ENCODE measurements around the gene KIFAP3. TPM values are rescaled to one million over a fixed set of nuclear protein-coding genes. Genes with fewer than 3 reads are reported as not detected.

Gene KIFAP3
- total and polyA plus RNA-seq, 4 experiments from 2014 or later, result 16.1 to 22.2 (median 18.5) TPM

- H3K36me3 ChIP-seq (ENCODE audit: insufficient read depth, low read length), result no peaks in the 10 kb centered on the region
- no peak overlapping the region for H3K4me3 Mint-ChIP-seq
- CTCF ChIA-PET (ENCODE audit: partially characterized antibody), result interaction anchor here (1.1 kb wide), 1 partner anchor 13 kb away, joined by 3 read pairs; no protein-coding TSS in a partner anchor
- peaks cover 0 to 6% of the 10 kb centered on the region in 2 donors for H3K36me3 Mint-ChIP-seq
- no peak overlapping the region for H3K27ac ChIP-seq (ENCODE audit: low read depth, low read length)
- no peak overlapping the region for H3K27ac Mint-ChIP-seq
- intact Hi-C loops (cut with micrococcal nuclease), result no loop called here
- H3K4me1 Mint-ChIP-seq, result no peaks in the 10 kb centered on the region
- H3K9me3 ChIP-seq (ENCODE audit: control insufficient read depth in 1 of 2, low read length in 2 of 2), result no peaks in the 10 kb centered on the region
- no peaks in the 10 kb centered on the region for H3K27me3 Mint-ChIP-seq
- no peak overlapping the region for H3K4me3 ChIP-seq (ENCODE audit: low read length in 2 of 2)
- H3K27me3 ChIP-seq (ENCODE audit: insufficient read depth, low read length), result no peaks in the 10 kb centered on the region
- no peaks in the 10 kb centered on the region for H3K9me3 Mint-ChIP-seq
- no peak for DNase-seq
- POLR2A ChIA-PET (ENCODE audit: partially characterized antibody), result no interaction called here
- H3K4me1 ChIP-seq (ENCODE audit: insufficient read depth, low read length), result no peaks in the 10 kb centered on the region
These were observed 132.3 kb downstream of the KIFAP3 start for GRCh38 chr1:169941982-169942830.

- Mint-ChIP-seq H3K36me3 (no peaks in the 10 kb centered on the region), H3K27me3 (no peaks in the 10 kb centered on the region), H3K4me3 (no peak overlapping the region), H3K9me3 (no peaks in the 10 kb centered on the region), H3K27ac (no peak overlapping the region), H3K4me1 (no peaks in the 10 kb centered on the region)
- Histone ChIP-seq H3K36me3 (ENCODE audit: insufficient read depth, low read length) (no peaks in the 10 kb centered on the region), H3K4me3 (ENCODE audit: low read length in 2 of 2) (no peak overlapping the region), H3K27me3 (ENCODE audit: insufficient read depth, low read length) (no peaks in the 10 kb centered on the region), H3K9me3 (ENCODE audit: control insufficient read depth in 1 of 2, low read length in 2 of 2) (no peaks in the 10 kb centered on the region), H3K4me1 (ENCODE audit: insufficient read depth, low read length) (no peaks in the 10 kb centered on the region), H3K27ac (ENCODE audit: low read depth, low read length) (no peak overlapping the region)
- ChIA-PET CTCF (ENCODE audit: partially characterized antibody) (no interaction called here), POLR2A (ENCODE audit: partially characterized antibody) (no interaction called here)
- DNase-seq, result no peak
- intact Hi-C loops (cut with micrococcal nuclease), result no loop called here
These were observed 140.3 kb downstream of the KIFAP3 start for GRCh38 chr1:169933984-169934725.

- POLR2A ChIA-PET (ENCODE audit: partially characterized antibody), result no interaction called here
- no peak overlapping the region for H3K4me3 ChIP-seq (ENCODE audit: low read length in 2 of 2)
- H3K36me3 ChIP-seq (ENCODE audit: insufficient read depth, low read length), result no peaks in the 10 kb centered on the region
- Mint-ChIP-seq H3K9me3 (no peaks in the 10 kb centered on the region), H3K4me3 (no peak overlapping the region), H3K27ac (no peak overlapping the region), H3K4me1 (peaks cover 0 to 5% (median 3%) of the 10 kb centered on the region in 4 donors), H3K27me3 (no peaks in the 10 kb centered on the region), H3K36me3 (no peaks in the 10 kb centered on the region)
- intact Hi-C loops (cut with micrococcal nuclease), result no loop called here
- DNase-seq, result no peak
- CTCF ChIA-PET (ENCODE audit: partially characterized antibody), result no interaction called here
- H3K9me3 ChIP-seq (ENCODE audit: control insufficient read depth in 1 of 2, low read length in 2 of 2), result no peaks in the 10 kb centered on the region
- no peaks in the 10 kb centered on the region for H3K27me3 ChIP-seq (ENCODE audit: insufficient read depth, low read length)
- no peaks in the 10 kb centered on the region for H3K4me1 ChIP-seq (ENCODE audit: insufficient read depth, low read length)
- H3K27ac ChIP-seq (ENCODE audit: low read depth, low read length), result no peak overlapping the region
These were observed 142.7 kb downstream of the KIFAP3 start for GRCh38 chr1:169931795-169932231.

GRCh38 chr1:169929210-169929526 is 145.3 kb downstream of the KIFAP3 start:
- no peaks in the 10 kb centered on the region for H3K9me3 ChIP-seq (ENCODE audit: control insufficient read depth in 1 of 2, low read length in 2 of 2)
- POLR2A ChIA-PET (ENCODE audit: partially characterized antibody), result interaction anchor here (0.8 to 1.5 kb wide), 2 partner anchors 35 to 1385 kb away, joined by 3 to 14 read pairs; partner anchors contain the start of genes FMO4 and SCYL3
- H3K4me3 ChIP-seq (ENCODE audit: low read length in 2 of 2), result no peak overlapping the region
- DNase-seq, result no peak
- Mint-ChIP-seq H3K27ac (no peak overlapping the region), H3K4me1 (peaks cover 6 to 11% (median 7%) of the 10 kb centered on the region in 4 donors), H3K4me3 (no peak overlapping the region), H3K27me3 (no peaks in the 10 kb centered on the region), H3K36me3 (no peaks in the 10 kb centered on the region), H3K9me3 (no peaks in the 10 kb centered on the region)
- no peak overlapping the region for H3K27ac ChIP-seq (ENCODE audit: low read depth, low read length)
- H3K27me3 ChIP-seq (ENCODE audit: insufficient read depth, low read length), result no peaks in the 10 kb centered on the region
- intact Hi-C loops (cut with micrococcal nuclease), result loop anchor here (1.0 to 5.0 kb wide), 6 partner anchors 36 to 1383 kb away; partner anchors contain the start of genes FMO4, KIFAP3 and SCYL3
- H3K36me3 ChIP-seq (ENCODE audit: insufficient read depth, low read length), result no peaks in the 10 kb centered on the region
- CTCF ChIA-PET (ENCODE audit: partially characterized antibody), result interaction anchor here (0.9 to 3.5 kb wide), 11 partner anchors 9 to 1384 kb away, joined by 3 to 28 read pairs (median 4); partner anchors contain the start of gene FMO4
- H3K4me1 ChIP-seq (ENCODE audit: insufficient read depth, low read length), result peaks cover 9% of the 10 kb centered on the region

- Histone ChIP-seq H3K9me3 (ENCODE audit: control insufficient read depth in 1 of 2, low read length in 2 of 2) (no peaks in the 10 kb centered on the region), H3K27ac (ENCODE audit: low read depth, low read length) (no peak overlapping the region), H3K4me3 (ENCODE audit: low read length in 2 of 2) (no peak overlapping the region), H3K27me3 (ENCODE audit: insufficient read depth, low read length) (no peaks in the 10 kb centered on the region), H3K4me1 (ENCODE audit: insufficient read depth, low read length) (peaks cover 9% of the 10 kb centered on the region), H3K36me3 (ENCODE audit: insufficient read depth, low read length) (no peaks in the 10 kb centered on the region)
- peak overlapping the region in 1 of 7 donors; percentile 74 for H3K27ac Mint-ChIP-seq
- H3K27me3 Mint-ChIP-seq, result no peaks in the 10 kb centered on the region
- peak in 4 of 5 donors; percentile 45 to 58 (median 49) for DNase-seq
- peaks cover 0 to under 1% of the 10 kb centered on the region in 2 donors for H3K36me3 Mint-ChIP-seq
- POLR2A ChIA-PET (ENCODE audit: partially characterized antibody), result interaction anchor here (0.8 to 1.5 kb wide), 2 partner anchors 35 to 1385 kb away, joined by 3 to 14 read pairs; partner anchors contain the start of genes FMO4 and SCYL3
- peak overlapping the region in 1 of 8 donors; percentile 2 for H3K4me3 Mint-ChIP-seq
- peaks cover 6 to 11% (median 7%) of the 10 kb centered on the region in 4 donors for H3K4me1 Mint-ChIP-seq
- CTCF ChIA-PET (ENCODE audit: partially characterized antibody), result interaction anchor here (0.7 to 3.5 kb wide), 13 partner anchors 8 to 1384 kb away, joined by 3 to 28 read pairs (median 4); partner anchors contain the start of gene FMO4
- intact Hi-C loops (cut with micrococcal nuclease), result loop anchor here (1.0 to 5.0 kb wide), 6 partner anchors 36 to 1384 kb away; partner anchors contain the start of genes FMO4, KIFAP3 and SCYL3
- no peaks in the 10 kb centered on the region for H3K9me3 Mint-ChIP-seq
These were observed 145.9 kb downstream of the KIFAP3 start for GRCh38 chr1:169928438-169929209.

- CTCF ChIA-PET (ENCODE audit: partially characterized antibody), result interaction anchor here (1.2 to 1.4 kb wide), 2 partner anchors 11 to 1004 kb away, joined by 4 to 5 read pairs; no protein-coding TSS in a partner anchor
These were observed 148.7 kb downstream of the KIFAP3 start for GRCh38 chr1:169925505-169926482.

More at GRCh38 chr1:169925505-169926482, 148.7 kb downstream of the KIFAP3 start:
- H3K9me3 ChIP-seq (ENCODE audit: control insufficient read depth in 1 of 2, low read length in 2 of 2), result no peaks in the 10 kb centered on the region
- no peaks in the 10 kb centered on the region for H3K9me3 Mint-ChIP-seq
- no peaks in the 10 kb centered on the region for H3K36me3 ChIP-seq (ENCODE audit: insufficient read depth, low read length)
- no peak overlapping the region for H3K27ac ChIP-seq (ENCODE audit: low read depth, low read length)
- peak overlapping the region in 3 of 8 donors; percentile 26 to 39 (median 36) for H3K4me3 Mint-ChIP-seq
- H3K27ac Mint-ChIP-seq, result peak overlapping the region; percentile 34 to 88 (median 65)
- DNase-seq, result peak in 4 of 5 donors; percentile 19 to 48 (median 28)
- no peaks in the 10 kb centered on the region for H3K27me3 ChIP-seq (ENCODE audit: insufficient read depth, low read length)
- peaks cover 6 to 11% (median 7%) of the 10 kb centered on the region in 4 donors for H3K4me1 Mint-ChIP-seq
- POLR2A ChIA-PET (ENCODE audit: partially characterized antibody), result interaction anchor here (0.8 to 1.5 kb wide), 2 partner anchors 32 to 35 kb away, joined by 3 to 11 read pairs; partner anchors contain the start of gene SCYL3
- no peak overlapping the region for H3K4me3 ChIP-seq (ENCODE audit: low read length in 2 of 2)
- peaks cover 9% of the 10 kb centered on the region for H3K4me1 ChIP-seq (ENCODE audit: insufficient read depth, low read length)
- intact Hi-C loops (cut with micrococcal nuclease), result loop anchor here (5.0 kb wide), 2 partner anchors 762 to 1387 kb away; partner anchors contain the start of gene FMO4
- peaks cover 6 to 9% of the 10 kb centered on the region in 2 donors for H3K36me3 Mint-ChIP-seq
- H3K27me3 Mint-ChIP-seq, result no peaks in the 10 kb centered on the region
